GM12891 (cell line): Measurements from ENCODE around the gene C1QTNF8.

Source experiments
- DNase-seq: peaks from one replicate; pipeline ENCODE4 v3.0.0; 2011; ENCODE audit warnings: low spot score; ENCODE audit not compliant: insufficient read length
- FAIRE-seq: peaks from 2 replicates; lab custom pipeline; 2011; peaks lifted over from hg19 to GRCh38; lab: Jason Lieb, UNC
- PAX5 ChIP-seq: IDR thresholded peaks from 2 replicates; pipeline ENCODE4 v1.6.1; 2011; ENCODE audit warnings: low read length, moderate library complexity, mild to moderate bottlenecking; ENCODE audit not compliant: insufficient read depth, severe bottlenecking
- POLR2A ChIP-seq: IDR thresholded peaks from 2 replicates; pipeline ENCODE4 v1.6.1; 2011; ENCODE audit warnings: low read depth, low read length, control low read depth
- POLR2AphosphoS5 ChIP-seq: IDR thresholded peaks from 2 replicates; pipeline ENCODE4 v1.6.1; 2011; ENCODE audit warnings: low read depth, low read length, control low read depth
- POU2F2 ChIP-seq: IDR thresholded peaks from 2 replicates; pipeline ENCODE4 v1.6.1; 2011; ENCODE audit warnings: low read depth, mild to moderate bottlenecking, control low read depth, low read length, moderate library complexity
- SPI1 ChIP-seq: IDR thresholded peaks from 2 replicates; pipeline ENCODE4 v1.6.1; 2011; ENCODE audit warnings: low read depth, low read length, control low read depth
- TAF1 ChIP-seq: IDR thresholded peaks from 2 replicates; pipeline ENCODE4 v1.6.1; 2011; ENCODE audit warnings: low read depth, low read length, control low read depth

C1QTNF8 gene

DNA sequence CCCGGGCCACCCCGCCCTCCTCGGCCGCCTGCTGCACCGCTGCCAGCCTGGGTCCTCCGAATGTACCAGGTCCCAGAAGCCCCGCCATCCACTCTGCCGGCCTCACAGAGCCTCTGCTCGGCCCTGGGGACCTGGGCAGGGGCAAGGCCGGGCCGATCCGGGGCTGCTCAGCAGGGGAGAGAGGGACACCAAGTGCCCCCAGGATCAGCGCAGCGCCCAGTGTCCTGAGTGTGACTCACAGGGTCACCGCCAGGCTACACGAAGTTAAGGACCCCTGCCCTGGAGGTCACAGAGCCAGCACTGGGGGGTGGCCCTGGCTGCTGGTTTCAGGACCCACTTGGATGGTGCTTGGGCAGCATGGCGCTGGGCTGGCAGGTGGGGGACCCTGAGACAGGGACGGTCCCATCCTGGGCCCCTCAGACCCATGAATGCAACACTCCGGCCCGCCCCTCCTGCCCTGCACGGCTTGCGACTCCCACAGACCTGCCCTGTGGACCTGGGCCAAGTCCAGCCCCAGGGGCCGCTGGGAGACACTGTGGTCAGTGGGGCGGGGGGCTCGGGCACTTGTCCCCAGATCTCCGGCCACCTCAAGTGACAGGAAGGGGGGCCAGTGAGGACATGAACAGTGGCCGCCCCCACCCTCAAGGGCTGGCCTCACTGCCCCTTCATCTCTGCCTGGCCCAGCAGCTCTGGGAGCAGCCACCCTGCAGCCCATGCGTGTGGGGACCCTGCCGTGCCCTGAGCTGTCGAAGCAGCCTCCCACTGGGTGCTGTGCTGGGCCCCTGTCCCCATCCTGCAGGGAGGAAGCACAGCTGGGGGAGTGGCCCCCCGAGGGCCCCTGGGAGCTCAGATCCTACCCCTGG, 46.7 kb downstream of the C1QTNF8 start:
- TF ChIP-seq POU2F2 (no peak), TAF1 (no peak), POLR2AphosphoS5 (no peak), SPI1 (no peak)
- DNase-seq = no peak
- no peak for FAIRE-seq

DNA sequence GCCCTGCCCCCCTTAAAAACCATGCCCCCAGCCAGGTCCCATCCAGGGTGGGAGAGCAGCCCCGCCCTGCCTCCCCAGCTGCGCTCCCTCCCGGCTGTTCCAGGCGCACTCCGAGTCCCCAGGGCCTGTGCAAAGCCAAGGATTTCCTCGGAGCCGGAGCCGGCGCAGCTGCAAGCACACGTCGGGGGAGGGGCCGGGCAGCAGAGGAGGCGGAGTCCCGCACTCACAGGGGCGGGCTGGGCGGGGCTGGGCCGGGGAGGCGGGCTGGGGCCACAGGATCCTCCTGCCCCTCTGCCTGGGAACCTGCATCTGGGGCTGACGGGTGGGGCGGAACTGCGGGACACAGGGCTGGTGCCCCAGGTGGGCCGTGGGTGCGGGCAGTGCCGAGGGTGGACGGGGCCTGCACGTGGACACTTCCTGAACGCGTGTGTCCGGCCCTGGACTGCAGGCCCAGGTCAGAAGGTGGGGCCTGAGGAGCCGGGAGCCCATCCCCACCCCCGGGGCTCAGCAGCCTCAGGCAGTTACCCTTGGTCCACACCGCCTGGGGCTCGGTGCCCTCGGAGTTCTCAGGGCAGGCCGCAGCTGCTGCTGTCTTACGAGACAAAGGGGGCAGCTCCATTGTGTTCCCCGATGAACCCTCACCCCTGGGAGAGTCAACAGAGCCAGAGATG, 47.5 kb downstream of the C1QTNF8 start:
- peak; percentile 74 for DNase-seq
- FAIRE-seq = no peak
- TF ChIP-seq TAF1 = no peak
- TF ChIP-seq POLR2AphosphoS5 = no peak
- TF ChIP-seq SPI1 = no peak
- no peak for TF ChIP-seq POU2F2
- no peak for TF ChIP-seq POLR2A
- no peak for TF ChIP-seq PAX5

DNA sequence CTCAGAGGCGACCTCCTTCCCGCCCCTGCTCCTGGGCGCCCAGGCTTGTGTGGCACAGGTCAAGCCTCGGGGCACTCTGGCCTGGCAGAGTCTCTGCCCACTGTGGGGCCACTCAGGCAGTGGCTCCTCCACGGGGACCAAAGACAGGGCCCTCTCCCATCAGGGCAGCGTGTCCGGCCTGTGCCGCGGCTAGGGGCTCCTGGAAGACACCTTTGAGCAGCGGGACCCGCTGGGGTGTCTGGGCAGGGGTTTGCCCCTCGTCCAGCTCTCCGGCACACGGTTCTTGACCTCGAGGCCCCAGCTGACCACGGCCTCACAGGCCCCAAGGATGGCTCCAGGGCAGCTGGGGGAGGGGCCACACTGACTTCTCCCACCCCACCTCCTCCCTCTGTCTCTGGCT, 48.2 kb downstream of the C1QTNF8 start:
- no peak for FAIRE-seq
- no peak for TF ChIP-seq POLR2AphosphoS5
- no peak for TF ChIP-seq SPI1
- no peak for TF ChIP-seq POU2F2
- TF ChIP-seq PAX5 = no peak
- no peak for TF ChIP-seq POLR2A
- no peak for DNase-seq

DNA sequence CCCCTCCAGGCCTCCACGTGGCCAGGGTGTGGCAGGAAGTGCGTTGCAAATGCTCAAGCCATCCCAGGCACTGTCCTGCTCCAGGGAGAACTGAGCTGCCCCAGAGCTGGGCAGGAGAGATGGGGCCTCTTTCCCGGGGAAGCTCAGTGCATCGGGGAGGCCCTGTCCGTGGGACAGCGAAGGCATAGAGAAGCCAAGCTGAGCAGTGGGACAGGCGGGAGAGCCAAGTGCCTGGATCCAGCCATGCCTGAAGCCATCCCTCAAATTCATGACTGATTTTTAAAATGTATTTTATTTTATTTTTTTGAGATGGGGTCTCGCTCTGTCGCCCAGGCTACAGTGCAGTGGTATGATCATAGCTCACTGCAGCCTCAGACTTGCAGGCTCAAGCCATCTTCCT, 48.9 kb downstream of the C1QTNF8 start:
- FAIRE-seq = no peak
- TF ChIP-seq SPI1 = no peak
- no peak for TF ChIP-seq PAX5
- TF ChIP-seq POU2F2 = no peak
- TF ChIP-seq TAF1 = no peak
- no peak for TF ChIP-seq POLR2AphosphoS5
- no peak for TF ChIP-seq POLR2A
- DNase-seq = no peak

DNA sequence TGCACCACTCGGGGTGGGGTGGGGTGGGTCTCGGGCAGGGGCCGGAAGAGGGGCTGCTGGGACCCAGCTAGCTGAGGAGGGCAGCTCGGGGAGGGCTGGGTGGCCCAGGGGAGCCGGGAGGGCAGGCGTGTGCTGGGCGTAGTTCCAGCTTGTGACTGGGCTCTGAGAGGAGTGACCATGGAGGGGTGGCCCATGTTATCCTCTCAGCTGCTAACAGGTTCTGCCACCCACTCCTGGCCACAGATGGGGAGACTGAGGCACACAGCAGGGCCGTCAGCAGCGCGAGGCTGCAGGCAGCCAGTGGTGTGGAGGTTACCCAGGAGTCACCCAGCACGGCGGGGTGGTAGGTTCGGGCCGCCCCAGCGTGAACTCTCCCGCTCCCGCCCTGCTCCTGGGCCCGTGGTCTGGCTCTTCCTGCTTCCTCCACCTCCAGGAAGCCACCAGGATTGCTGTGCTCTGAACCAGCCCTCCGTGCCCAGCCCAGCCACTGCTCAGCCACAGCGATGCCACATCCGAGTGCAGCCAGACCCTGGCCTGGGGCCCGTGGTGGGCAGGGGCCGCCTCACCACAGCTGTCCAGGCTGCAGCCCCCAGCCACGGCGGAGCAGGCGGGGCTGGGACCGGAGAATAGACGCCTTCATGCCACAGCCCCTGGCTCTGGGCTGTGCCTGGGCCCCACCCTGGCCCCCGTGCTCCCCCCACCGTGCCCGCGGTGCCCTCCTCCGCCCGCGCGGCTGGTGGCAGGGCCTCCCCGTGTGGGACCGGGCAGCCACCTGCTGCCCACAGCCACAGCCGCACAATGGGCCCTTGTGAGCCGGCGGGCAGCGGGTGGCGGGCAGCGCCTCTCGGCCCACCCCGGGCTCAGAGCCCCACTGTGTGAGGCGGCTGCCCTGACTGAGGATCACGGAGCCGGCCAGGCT, 49.8 kb downstream of the C1QTNF8 start:
- no peak for TF ChIP-seq POLR2A
- TF ChIP-seq TAF1 = no peak
- FAIRE-seq (no peak), DNase-seq (no peak)

DNA sequence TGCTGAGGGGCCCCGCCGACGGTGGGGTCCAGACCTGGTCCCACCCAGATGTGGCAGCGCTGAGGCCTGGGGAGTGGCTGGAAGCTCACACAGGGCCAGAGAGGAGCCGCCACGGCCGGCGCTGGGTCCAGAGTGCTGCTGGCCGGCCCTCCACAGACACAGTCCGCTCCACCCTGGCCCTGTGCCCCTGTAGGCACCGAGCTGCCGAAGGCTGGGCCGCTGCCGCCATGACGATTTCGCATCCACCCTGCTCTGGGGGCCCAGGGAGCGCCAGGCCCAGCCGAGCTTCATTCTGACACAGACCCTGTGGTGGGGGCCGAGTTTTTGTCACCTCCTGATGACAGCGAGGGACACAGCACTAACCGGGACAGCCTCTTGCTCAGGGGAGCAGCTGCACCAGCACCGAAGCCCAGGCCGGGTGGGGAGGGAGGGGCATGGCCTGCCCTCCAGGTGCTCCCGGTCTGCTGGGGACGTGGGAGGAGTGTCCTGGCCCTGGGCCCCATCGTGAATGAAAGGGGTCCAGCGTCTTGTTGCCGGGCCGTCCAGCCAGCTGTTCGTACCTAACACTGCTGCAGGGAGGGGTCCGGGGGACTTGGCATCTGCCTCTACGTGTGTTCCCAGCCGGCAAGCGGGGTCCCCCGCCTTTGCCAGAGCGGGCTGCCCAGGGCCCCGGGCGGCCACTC, 50.6 kb downstream of the C1QTNF8 start:
- TF ChIP-seq TAF1 (no peak), SPI1 (no peak), PAX5 (no peak), POLR2A (no peak), POU2F2 (no peak), POLR2AphosphoS5 (no peak)
- DNase-seq (no peak), FAIRE-seq (no peak)

DNA sequence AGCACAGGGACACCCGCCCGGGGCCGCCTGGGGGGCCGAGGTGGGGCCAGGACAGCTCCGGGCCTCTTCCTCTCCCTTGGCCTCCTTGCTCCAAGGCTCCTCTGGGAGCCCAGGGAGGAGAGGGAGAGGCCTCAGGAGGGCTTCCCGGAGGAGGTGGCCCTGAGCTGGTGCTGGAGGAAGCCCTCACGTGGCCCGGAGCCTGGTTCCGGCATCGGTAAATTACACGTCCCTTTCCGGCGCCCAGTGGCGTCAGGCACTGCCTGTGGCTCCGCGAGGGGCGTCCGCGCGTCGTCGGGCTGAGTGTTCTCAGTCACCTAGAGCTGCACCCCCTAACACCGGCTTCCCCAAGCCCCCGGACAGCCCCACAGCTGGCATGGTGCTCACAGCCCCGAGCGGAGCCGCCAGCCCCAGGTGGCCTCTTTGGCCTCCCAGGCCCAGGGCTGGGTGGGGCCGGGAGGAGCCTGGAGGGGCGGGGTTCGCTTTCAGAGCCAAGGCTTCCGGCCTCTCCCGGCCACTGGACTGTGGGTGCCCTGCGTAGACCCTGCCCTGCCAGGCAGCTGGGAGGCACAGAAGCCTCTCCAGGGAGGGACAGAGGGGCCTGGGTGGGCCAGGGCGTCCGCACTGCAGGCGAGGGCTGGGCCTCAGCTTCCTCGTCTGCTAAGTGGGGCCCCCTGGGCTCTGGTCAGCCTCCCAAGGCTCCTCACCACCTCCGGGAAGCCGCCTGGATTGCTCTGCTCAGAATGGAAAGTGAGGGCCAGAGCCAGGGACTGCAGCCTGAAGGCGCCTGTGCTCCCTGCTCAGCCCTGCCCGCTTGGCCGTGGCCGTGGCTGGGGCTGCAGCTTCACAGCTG, 51.4 kb downstream of the C1QTNF8 start:
- FAIRE-seq = no peak
- TF ChIP-seq POLR2AphosphoS5 (no peak), POLR2A (no peak), PAX5 (no peak)
- DNase-seq = no peak

DNA sequence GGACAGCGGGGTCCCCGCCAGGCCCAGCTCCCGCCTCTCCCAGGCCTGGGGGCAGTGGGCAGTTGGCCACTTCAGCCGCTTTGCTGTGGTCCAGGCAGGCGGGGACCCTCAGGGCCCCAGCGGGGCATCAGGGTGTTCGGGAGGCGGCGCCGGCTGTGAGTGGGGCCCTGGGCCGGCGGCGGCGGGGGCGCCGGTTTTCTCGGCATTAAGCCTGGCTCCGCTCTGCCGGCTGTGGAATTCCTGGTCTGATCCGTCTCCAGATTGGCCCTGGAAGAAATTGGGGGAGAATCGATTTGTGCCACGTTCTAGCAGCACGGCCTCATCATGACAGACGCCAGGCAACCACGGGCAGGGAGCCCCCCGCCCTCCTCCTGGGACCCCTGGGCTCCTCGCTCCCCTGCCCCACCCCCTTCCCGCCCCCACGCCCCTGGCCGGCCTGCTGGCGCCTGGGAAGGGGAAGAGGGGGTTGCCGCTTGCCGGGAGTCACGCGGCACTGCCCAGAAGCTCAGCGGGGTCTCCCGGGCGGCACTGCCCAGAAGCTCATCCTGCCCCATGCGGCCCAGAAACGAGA, 52.1 kb downstream of the C1QTNF8 start:
- no peak for TF ChIP-seq POU2F2
- no peak for TF ChIP-seq PAX5
- no peak for TF ChIP-seq SPI1
- TF ChIP-seq TAF1 = no peak
- TF ChIP-seq POLR2AphosphoS5 = no peak
- no peak for TF ChIP-seq POLR2A
- no peak for FAIRE-seq
- no peak for DNase-seq
